OCI-LY7 (cell line): Measurements from ENCODE around the gene TJP3. TPM values are rescaled to one million over a fixed set of nuclear protein-coding genes. Genes with fewer than 3 reads are reported as not detected.

Source experiments
- BruUV-seq: library from RNA; stranded (reverse); fragments of 400-500 nt; replicated peaks from 2 replicates; lab custom pipeline; 2021; lab: Mats Ljungman, UMichigan
- CTCF ChIA-PET: fragments of 300-600 bp; sonication (Branson Sonifier 250); formaldehyde crosslinking; loops from one replicate; lab custom pipeline; 2022; ENCODE audit warnings: antibody characterized with exemption; ENCODE audit not compliant: unreplicated experiment; lab: Charles Lee
- POLR2A ChIA-PET: fragments of 300-600 bp; sonication (Branson Sonifier 250); formaldehyde crosslinking; loops from one replicate; lab custom pipeline; 2022; ENCODE audit warnings: antibody characterized with exemption; lab: Charles Lee
- DNase-seq: peaks from one replicate; pipeline ENCODE4 v3.0.0-alpha.2; 2015; ENCODE audit warnings: low spot score
- H2AFZ ChIP-seq: fragments of 200-600 bp; sonication (generic), shearing (Covaris generic); 2 replicates; pipeline ENCODE4 v1.6.1; 2014; ENCODE audit warnings: mild to moderate bottlenecking, antibody characterized with exemption, low read length, moderate library complexity
- H3K27ac ChIP-seq: fragments of 200-600 bp; sonication (generic); 2 replicates; pipeline ENCODE4 v1.5.1; 2014; ENCODE audit warnings: mixed run types, low read depth, mild to moderate bottlenecking, moderate library complexity, low read length, inconsistent platforms; ENCODE audit not compliant: poor library complexity, severe bottlenecking
- H3K36me3 ChIP-seq: fragments of 200-600 bp; sonication (generic); 2 replicates; pipeline ENCODE4 v1.6.1; 2014; ENCODE audit warnings: mild to moderate bottlenecking, antibody characterized with exemption, low read length, moderate library complexity, mixed read lengths; ENCODE audit not compliant: insufficient read depth
- H3K4me1 ChIP-seq: fragments of 200-600 bp; sonication (generic); 2 replicates; pipeline ENCODE4 v1.5.1; 2014; ENCODE audit warnings: mild to moderate bottlenecking, low read length; ENCODE audit not compliant: insufficient read depth, poor library complexity, severe bottlenecking
- H3K4me2 ChIP-seq: fragments of 200-600 bp; sonication (generic); 2 replicates; pipeline ENCODE4 v1.6.1; 2014; ENCODE audit warnings: mild to moderate bottlenecking, low read length
- H3K4me3 ChIP-seq: fragments of 200-600 bp; sonication (generic); 2 replicates; pipeline ENCODE4 v1.5.1; 2014; ENCODE audit warnings: mild to moderate bottlenecking, low read depth, low read length; ENCODE audit not compliant: poor library complexity, severe bottlenecking
- H3K79me2 ChIP-seq: fragments of 200-600 bp; sonication (generic); 2 replicates; pipeline ENCODE4 v1.6.1; 2016; ENCODE audit warnings: low read depth, mild to moderate bottlenecking, low read length, moderate library complexity, mixed read lengths; ENCODE audit not compliant: insufficient read depth
- H3K9me2 ChIP-seq: fragments of 200-600 bp; sonication (generic); 2 replicates; pipeline ENCODE4 v1.6.1; 2016; ENCODE audit warnings: mild to moderate bottlenecking, low read length, mixed read lengths; ENCODE audit not compliant: insufficient read depth
- H3K9me3 ChIP-seq: fragments of 200-600 bp; sonication (generic); 2 replicates; pipeline ENCODE4 v1.6.1; 2014; ENCODE audit warnings: mild to moderate bottlenecking, mixed run types, low read length, mixed read lengths
- H4K20me1 ChIP-seq: fragments of 200-600 bp; sonication (generic); 2 replicates; pipeline ENCODE4 v1.6.1; 2014; ENCODE audit warnings: mild to moderate bottlenecking, antibody characterized with exemption, low read length, moderate library complexity, mixed read lengths; ENCODE audit not compliant: insufficient read depth
- EZH2phosphoT487 ChIP-seq: fragments of 200-600 bp; sonication (generic); IDR thresholded peaks from 2 replicates; pipeline ENCODE4 v1.6.1; 2018; ENCODE audit warnings: low read depth, borderline replicate concordance, mild to moderate bottlenecking, mixed run types, antibody characterized with exemption, low read length, moderate library complexity, mixed read lengths
- intact Hi-C: fragments of 100-400 bp; cut with micrococcal nuclease; formaldehyde crosslinking; loops from one replicate; pipeline ENCODE4 v1.10.0; 2022; ENCODE audit not compliant: unreplicated experiment
- total RNA-seq, 2 experiments: library from RNA; depleted of rRNA in 1 of 2; stranded (reverse); fragments of >200 nt in 1 of 2; shearing (Covaris generic) in 1 of 2; gene quantifications; 2 replicates each; pipeline ENCODE4 v1.2.3, GENCODE V29; 2014 to 2022
- TF ChIP-seq, protein P1 (sequence below): fragments of 200-600 bp; sonication (generic); conservative IDR thresholded peaks from 2 replicates; pipeline ENCODE4 v1.5.1; 2014; ENCODE audit warnings: mild to moderate bottlenecking, antibody characterized with exemption, low read length, moderate library complexity, mixed read lengths

TJP3 gene
- total RNA-seq, 2 experiments from 2014 or later, result 0.69 to 1.8 TPM

DNA sequence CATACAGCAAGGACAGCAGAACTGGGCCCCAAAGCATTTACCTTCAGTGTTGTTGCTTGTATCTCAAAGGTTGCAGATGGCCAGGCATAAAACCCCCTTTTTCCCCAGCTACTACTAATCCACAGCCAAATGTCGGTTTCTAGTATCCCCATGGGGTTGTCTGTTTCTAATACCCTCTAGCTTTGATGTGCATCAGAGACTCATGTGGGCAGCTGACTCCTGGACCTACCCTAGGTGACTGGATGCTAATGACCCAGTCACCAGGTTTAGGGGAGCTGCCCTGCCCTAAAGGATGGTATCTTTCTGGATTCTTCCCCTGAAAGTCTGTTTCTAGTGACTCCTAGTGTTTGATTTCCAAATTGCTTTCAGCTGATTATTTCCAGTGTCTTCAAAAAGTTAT is 23.9 kb downstream of the TJP3 start:
- Histone ChIP-seq H3K79me2 (no peaks in the 10 kb centered on the region), H2AFZ (no peak overlapping the region), H3K4me3 (no peak overlapping the region), H4K20me1 (no peaks in the 10 kb centered on the region), H3K27ac (no peak overlapping the region), H3K9me2 (no peaks in the 10 kb centered on the region), H3K4me1 (no peaks in the 10 kb centered on the region), H3K4me2 (no peak overlapping the region), H3K36me3 (no peaks in the 10 kb centered on the region), H3K9me3 (no peaks in the 10 kb centered on the region)
- no peak for TF ChIP-seq EZH2phosphoT487
- TF ChIP-seq, protein P1, sequence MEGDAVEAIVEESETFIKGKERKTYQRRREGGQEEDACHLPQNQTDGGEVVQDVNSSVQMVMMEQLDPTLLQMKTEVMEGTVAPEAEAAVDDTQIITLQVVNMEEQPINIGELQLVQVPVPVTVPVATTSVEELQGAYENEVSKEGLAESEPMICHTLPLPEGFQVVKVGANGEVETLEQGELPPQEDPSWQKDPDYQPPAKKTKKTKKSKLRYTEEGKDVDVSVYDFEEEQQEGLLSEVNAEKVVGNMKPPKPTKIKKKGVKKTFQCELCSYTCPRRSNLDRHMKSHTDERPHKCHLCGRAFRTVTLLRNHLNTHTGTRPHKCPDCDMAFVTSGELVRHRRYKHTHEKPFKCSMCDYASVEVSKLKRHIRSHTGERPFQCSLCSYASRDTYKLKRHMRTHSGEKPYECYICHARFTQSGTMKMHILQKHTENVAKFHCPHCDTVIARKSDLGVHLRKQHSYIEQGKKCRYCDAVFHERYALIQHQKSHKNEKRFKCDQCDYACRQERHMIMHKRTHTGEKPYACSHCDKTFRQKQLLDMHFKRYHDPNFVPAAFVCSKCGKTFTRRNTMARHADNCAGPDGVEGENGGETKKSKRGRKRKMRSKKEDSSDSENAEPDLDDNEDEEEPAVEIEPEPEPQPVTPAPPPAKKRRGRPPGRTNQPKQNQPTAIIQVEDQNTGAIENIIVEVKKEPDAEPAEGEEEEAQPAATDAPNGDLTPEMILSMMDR, result 0 out of 2 replicates have a peak, but pooled peaks have one; percentile 27
- intact Hi-C loops, result no loop called here
- CTCF ChIA-PET, result no interaction called here
- POLR2A ChIA-PET, result interaction anchor here (0.6 kb wide), 1 partner anchor 156 kb away, joined by 3 read pairs; no protein-coding TSS in a partner anchor
- no TSS peak for BruUV-seq
- DNase-seq, result no peak

DNA sequence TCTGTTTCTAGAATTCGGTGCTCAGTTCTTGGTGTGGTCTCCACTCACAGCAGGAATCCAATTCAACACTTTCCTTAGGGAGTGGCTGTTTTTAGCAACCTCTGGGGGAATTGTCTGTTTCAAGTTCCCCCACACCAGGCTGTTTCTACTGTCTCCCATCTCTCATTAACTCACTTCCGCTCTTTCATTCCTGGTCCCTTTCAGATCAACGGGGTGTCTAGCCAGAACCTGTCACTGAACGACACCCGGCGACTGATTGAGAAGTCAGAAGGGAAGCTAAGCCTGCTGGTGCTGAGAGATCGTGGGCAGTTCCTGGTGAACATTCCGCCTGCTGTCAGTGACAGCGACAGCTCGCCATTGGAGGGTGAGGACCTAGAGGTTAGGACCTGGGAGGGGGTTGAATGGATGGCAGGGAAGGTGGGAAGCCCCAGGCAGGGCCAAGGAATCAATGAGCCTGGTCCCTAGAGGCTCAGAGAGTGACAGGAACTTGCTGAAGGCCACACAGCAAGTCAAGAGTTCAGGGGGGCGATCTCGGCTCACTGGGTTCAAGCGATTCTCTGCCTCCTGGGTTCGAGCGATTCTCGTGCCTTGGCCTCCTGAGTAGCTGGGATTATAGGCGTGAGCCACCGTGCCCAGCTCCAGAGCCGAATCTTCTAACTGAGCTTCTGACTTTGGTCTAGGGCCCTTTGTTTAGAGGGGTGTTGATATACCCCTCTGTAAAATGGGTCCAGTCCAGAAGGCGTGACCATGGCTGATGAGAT is 25.5 kb downstream of the TJP3 start:
- no peaks in the 10 kb centered on the region for H3K9me3 ChIP-seq
- H3K4me3 ChIP-seq, result no peak overlapping the region
- H3K36me3 ChIP-seq, result no peaks in the 10 kb centered on the region
- BruUV-seq, result no TSS peak
- no peak for DNase-seq
- TF ChIP-seq, protein P1, result no peak
- no peak for TF ChIP-seq EZH2phosphoT487
- no peaks in the 10 kb centered on the region for H4K20me1 ChIP-seq
- H2AFZ ChIP-seq, result no peak overlapping the region
- no peaks in the 10 kb centered on the region for H3K4me1 ChIP-seq
- no peak overlapping the region for H3K4me2 ChIP-seq
- H3K27ac ChIP-seq, result no peak overlapping the region
- intact Hi-C loops, result no loop called here
- POLR2A ChIA-PET, result no interaction called here
- H3K9me2 ChIP-seq, result no peaks in the 10 kb centered on the region
- H3K79me2 ChIP-seq, result no peaks in the 10 kb centered on the region
- CTCF ChIA-PET, result no interaction called here

DNA sequence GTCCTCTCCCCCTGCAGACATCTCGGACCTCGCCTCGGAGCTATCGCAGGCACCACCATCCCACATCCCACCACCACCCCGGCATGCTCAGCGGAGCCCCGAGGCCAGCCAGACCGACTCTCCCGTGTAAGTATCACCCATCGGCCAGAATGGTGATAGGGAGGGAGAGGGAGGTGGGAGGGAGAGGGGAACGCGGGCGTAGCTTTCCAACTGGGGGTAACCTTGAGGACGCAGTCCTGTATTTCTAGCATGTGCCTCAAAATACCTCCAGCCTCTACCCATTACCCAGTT is 26.1 kb downstream of the TJP3 start:
- Histone ChIP-seq H3K4me1 (no peaks in the 10 kb centered on the region), H3K4me3 (no peak overlapping the region), H3K9me2 (no peaks in the 10 kb centered on the region), H3K27ac (no peak overlapping the region), H3K4me2 (no peak overlapping the region), H2AFZ (no peak overlapping the region), H3K79me2 (no peaks in the 10 kb centered on the region), H3K36me3 (no peaks in the 10 kb centered on the region), H4K20me1 (no peaks in the 10 kb centered on the region), H3K9me3 (no peaks in the 10 kb centered on the region)
- CTCF ChIA-PET, result no interaction called here
- no TSS peak for BruUV-seq
- intact Hi-C loops, result no loop called here
- TF ChIP-seq, protein P1, result no peak
- no peak for DNase-seq
- POLR2A ChIA-PET, result no interaction called here
